Suprapubic skin (tissue), 4 donors: ENCODE results near the gene ZSCAN10.

Experiments
- EP300 ChIP-seq: sonication (generic); formaldehyde crosslinking; IDR thresholded peaks from one replicate; pipeline ENCODE4 v1.6.1; 2017; ENCODE audit warnings: antibody characterized with exemption
- POLR2A ChIP-seq, 2 donors: fragments of 450-650 bp; IDR thresholded peaks; one replicate each; pipeline ENCODE4 v1.6.1; 2017; ENCODE audit warnings: antibody characterized with exemption in 2 of 2, mild to moderate bottlenecking in 2 of 2, moderate library complexity in 2 of 2
- POLR2AphosphoS5 ChIP-seq, 3 donors: sonication (generic); formaldehyde crosslinking; IDR thresholded peaks; one replicate each; pipeline ENCODE4 v1.6.1; 2017; ENCODE audit warnings: antibody characterized with exemption in 3 of 3
- TF ChIP-seq, protein P1 (sequence below), 2 donors: fragments of 200-600 bp in 1 of 2; fragments of 450-650 bp in 1 of 2; sonication (generic) in 1 of 2; IDR thresholded peaks; one replicate each; pipeline ENCODE4 v1.5.1; 2016 to 2019; ENCODE audit warnings: antibody characterized with exemption in 2 of 2, mild to moderate bottlenecking in 1 of 2, moderate library complexity in 1 of 2

DNA sequence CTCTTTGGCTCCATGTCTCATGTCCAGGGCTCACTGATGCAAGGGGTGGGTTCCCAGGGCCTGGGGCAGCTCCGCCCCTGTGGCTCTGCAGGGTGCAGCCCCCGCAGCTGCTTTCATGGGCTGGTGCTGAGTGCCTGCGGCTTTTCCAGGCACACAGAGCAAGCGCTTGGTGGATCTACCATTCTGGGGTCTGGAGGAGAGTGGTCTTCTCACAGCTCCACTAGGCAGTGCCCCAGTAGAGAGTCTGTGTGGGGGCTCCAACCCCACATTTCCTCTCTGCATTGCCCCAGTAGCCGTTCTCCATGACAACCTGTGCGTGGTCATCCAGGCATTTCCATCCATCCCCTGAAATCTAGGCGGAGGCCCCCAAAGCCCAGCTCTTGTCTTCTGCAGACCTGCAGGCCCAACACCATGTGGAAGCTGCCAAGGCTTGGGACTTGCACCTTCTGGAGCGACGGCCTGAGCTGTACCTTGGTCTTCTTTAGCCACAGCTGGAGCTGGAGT, 28.4 kb downstream of the ZSCAN10 start:
- TF ChIP-seq, protein P1, sequence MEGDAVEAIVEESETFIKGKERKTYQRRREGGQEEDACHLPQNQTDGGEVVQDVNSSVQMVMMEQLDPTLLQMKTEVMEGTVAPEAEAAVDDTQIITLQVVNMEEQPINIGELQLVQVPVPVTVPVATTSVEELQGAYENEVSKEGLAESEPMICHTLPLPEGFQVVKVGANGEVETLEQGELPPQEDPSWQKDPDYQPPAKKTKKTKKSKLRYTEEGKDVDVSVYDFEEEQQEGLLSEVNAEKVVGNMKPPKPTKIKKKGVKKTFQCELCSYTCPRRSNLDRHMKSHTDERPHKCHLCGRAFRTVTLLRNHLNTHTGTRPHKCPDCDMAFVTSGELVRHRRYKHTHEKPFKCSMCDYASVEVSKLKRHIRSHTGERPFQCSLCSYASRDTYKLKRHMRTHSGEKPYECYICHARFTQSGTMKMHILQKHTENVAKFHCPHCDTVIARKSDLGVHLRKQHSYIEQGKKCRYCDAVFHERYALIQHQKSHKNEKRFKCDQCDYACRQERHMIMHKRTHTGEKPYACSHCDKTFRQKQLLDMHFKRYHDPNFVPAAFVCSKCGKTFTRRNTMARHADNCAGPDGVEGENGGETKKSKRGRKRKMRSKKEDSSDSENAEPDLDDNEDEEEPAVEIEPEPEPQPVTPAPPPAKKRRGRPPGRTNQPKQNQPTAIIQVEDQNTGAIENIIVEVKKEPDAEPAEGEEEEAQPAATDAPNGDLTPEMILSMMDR (IDR thresholded peaks at IDR 0.05): no peak
- TF ChIP-seq POLR2AphosphoS5 (IDR thresholded peaks at IDR 0.05) (no peak), POLR2A (IDR thresholded peaks at IDR 0.05) (no peak), EP300 (no peak)
